Neural cell (in vitro differentiated cells): ENCODE results near the gene MAML3. TPM values are rescaled to one million over a fixed set of nuclear protein-coding genes. Genes with fewer than 3 reads are reported as not detected.

Experiments used
- H2AFZ ChIP-seq: fragments of 200-600, 300-800 bp; sonication (generic), shearing (Covaris generic); 2 replicates; pipeline ENCODE4 v1.6.0; 2014; ENCODE audit warnings: low read depth, mild to moderate bottlenecking, antibody characterized with exemption, low read length, moderate library complexity
- H3F3A ChIP-seq: fragments of 200-600 bp; shearing (Covaris generic); 2 replicates; pipeline ENCODE4 v1.6.1; 2016; ENCODE audit warnings: mild to moderate bottlenecking, moderate library complexity, mixed read lengths, antibody characterized with exemption, low read length; ENCODE audit not compliant: insufficient read depth, poor library complexity, severe bottlenecking
- H3K27ac ChIP-seq: fragments of 200-600, 300-800 bp; sonication (generic), shearing (Covaris generic); 2 replicates; pipeline ENCODE4 v1.5.1; 2014; ENCODE audit warnings: mild to moderate bottlenecking, low read length, moderate library complexity
- H3K27me3 ChIP-seq: fragments of 300-800, 200-600 bp; sonication (generic), shearing (Covaris generic); 2 replicates; pipeline ENCODE4 v1.6.0; 2014; ENCODE audit warnings: mild to moderate bottlenecking, low read depth, low read length, moderate library complexity; ENCODE audit not compliant: insufficient read depth
- H3K36me3 ChIP-seq: fragments of 300-800, 200-600 bp; sonication (generic), shearing (Covaris generic); 2 replicates; pipeline ENCODE4 v1.5.1; 2014; ENCODE audit warnings: mild to moderate bottlenecking, antibody characterized with exemption, low read length, moderate library complexity; ENCODE audit not compliant: insufficient read depth
- H3K4me2 ChIP-seq: fragments of 300-800, 200-600 bp; sonication (generic), shearing (Covaris generic); 2 replicates; pipeline ENCODE4 v1.6.0; 2014; ENCODE audit warnings: mild to moderate bottlenecking, low read length
- H3K4me3 ChIP-seq: fragments of 300-800, 200-600 bp; sonication (generic), shearing (Covaris generic); 2 replicates; pipeline ENCODE4 v1.5.1; 2014; ENCODE audit warnings: mild to moderate bottlenecking, low read length, moderate library complexity
- H3K79me2 ChIP-seq: fragments of 200-600 bp; shearing (Covaris generic); replicated peaks from 2 replicates; pipeline ENCODE4 v1.6.0; 2014; ENCODE audit warnings: mild to moderate bottlenecking, low read length, moderate library complexity; ENCODE audit not compliant: insufficient read depth
- H3K9ac ChIP-seq: fragments of 300-800, 200-600 bp; sonication (generic), shearing (Covaris generic); 2 replicates; pipeline ENCODE4 v1.6.1; 2016; ENCODE audit warnings: mild to moderate bottlenecking, low read length, mixed read lengths
- H3K9me2 ChIP-seq: fragments of 200-600 bp; shearing (Covaris generic); 2 replicates; pipeline ENCODE4 v1.6.1; 2016; ENCODE audit warnings: mild to moderate bottlenecking, low read length, mixed read lengths; ENCODE audit not compliant: insufficient read depth
- H3K9me3 ChIP-seq: fragments of 200-600, 300-800 bp; sonication (generic), shearing (Covaris generic); 2 replicates; pipeline ENCODE4 v1.6.1; 2016; ENCODE audit warnings: mild to moderate bottlenecking, mixed run types, low read length, moderate library complexity, mixed read lengths
- H4K20me1 ChIP-seq: fragments of 200-600 bp; shearing (Covaris generic); 2 replicates; pipeline ENCODE4 v1.6.1; 2016; ENCODE audit warnings: mild to moderate bottlenecking, mixed run types; ENCODE audit not compliant: insufficient read depth
- CTCF ChIP-seq: fragments of 450-650 bp; IDR thresholded peaks from 2 replicates; pipeline ENCODE4 v1.5.1; 2014; ENCODE audit warnings: antibody characterized with exemption, mild to moderate bottlenecking, moderate library complexity; ENCODE audit not compliant: poor library complexity, severe bottlenecking
- EP300 ChIP-seq: fragments of 450-650 bp; conservative IDR thresholded peaks from 2 replicates; pipeline ENCODE4 v1.6.1; 2014; ENCODE audit warnings: antibody characterized with exemption, mild to moderate bottlenecking, moderate library complexity; ENCODE audit not compliant: poor library complexity, severe bottlenecking
- EZH2 ChIP-seq: fragments of 200-600, 300-800 bp; shearing (Covaris generic), sonication (generic); IDR thresholded peaks from 2 replicates; pipeline ENCODE4 v1.6.1; 2014; ENCODE audit warnings: antibody characterized with exemption, low read length, borderline replicate concordance, mild to moderate bottlenecking; ENCODE audit not compliant: insufficient read depth, poor library complexity, severe bottlenecking
- MXI1 ChIP-seq: fragments of 450-650 bp; conservative IDR thresholded peaks from 2 replicates; pipeline ENCODE4 v1.6.1; 2014; ENCODE audit warnings: antibody characterized with exemption, mild to moderate bottlenecking; ENCODE audit not compliant: poor library complexity, severe bottlenecking
- POLR2AphosphoS5 ChIP-seq: IDR thresholded peaks from 2 replicates; pipeline ENCODE4 v1.6.1; 2012
- RAD21 ChIP-seq: fragments of 450-650 bp; conservative IDR thresholded peaks from 2 replicates; pipeline ENCODE4 v1.6.1; 2014; ENCODE audit warnings: antibody characterized with exemption, mild to moderate bottlenecking, moderate library complexity
- SMC3 ChIP-seq: fragments of 450-650 bp; conservative IDR thresholded peaks from 2 replicates; pipeline ENCODE4 v1.6.1; 2014; ENCODE audit warnings: antibody characterized with exemption, mild to moderate bottlenecking, moderate library complexity; ENCODE audit not compliant: poor library complexity
- TAF1 ChIP-seq: IDR thresholded peaks from 2 replicates; pipeline ENCODE4 v1.6.1; 2012; ENCODE audit warnings: low read depth
- polyA plus RNA-seq: library from polyadenylated mRNA; depleted of rRNA; stranded (reverse); fragments of >200 nt; gene quantifications from 2 replicates; pipeline ENCODE4 v1.2.3, GENCODE V29; 2014
- TF ChIP-seq, protein P1 (sequence below): IDR thresholded peaks from 2 replicates; pipeline ENCODE4 v1.6.1; 2012; ENCODE audit warnings: borderline replicate concordance

Gene MAML3
- polyA plus RNA-seq, 1 donor from 2014 or later = 10.2 TPM

DNA sequence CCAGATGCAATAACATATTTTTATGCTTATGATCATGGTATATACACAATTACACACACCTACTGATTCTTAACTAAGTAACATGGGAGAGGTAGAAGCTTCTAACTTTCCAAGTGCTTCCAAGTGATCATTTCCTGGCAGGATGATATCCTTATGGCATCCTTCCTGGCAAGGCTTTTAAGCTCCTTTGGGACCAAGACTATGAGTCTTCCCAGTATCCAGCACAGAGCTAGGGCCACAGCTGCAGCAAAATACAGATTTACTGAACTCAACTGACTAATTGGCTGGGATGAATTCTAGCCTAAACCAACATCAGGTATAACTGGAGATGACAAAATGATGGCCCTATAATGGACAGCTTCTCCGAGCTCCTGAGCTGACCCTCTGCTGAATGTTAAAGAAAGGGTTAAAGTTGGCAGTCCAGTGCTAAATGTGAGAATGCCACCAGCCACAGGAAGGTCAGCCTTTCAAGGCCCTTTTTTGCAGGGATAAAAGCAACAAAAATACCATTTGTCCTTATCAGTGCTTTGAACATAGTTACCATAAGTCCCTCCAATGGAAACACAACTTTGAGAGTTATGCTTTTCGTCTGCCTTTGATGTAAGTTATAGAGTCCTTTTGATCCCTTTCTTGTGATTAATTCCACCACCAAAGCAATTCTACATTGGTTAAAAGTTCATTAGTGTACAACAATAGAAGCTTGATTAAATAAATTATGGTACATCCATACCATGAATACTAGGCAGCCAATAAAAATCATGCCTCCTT, 415.0 kb downstream of the MAML3 start:
- H3K9me3 ChIP-seq = no peaks in the 10 kb centered on the region
- H3F3A ChIP-seq = peaks cover 9% of the 10 kb centered on the region
- no peak overlapping the region for H2AFZ ChIP-seq
- TF ChIP-seq, protein P1, sequence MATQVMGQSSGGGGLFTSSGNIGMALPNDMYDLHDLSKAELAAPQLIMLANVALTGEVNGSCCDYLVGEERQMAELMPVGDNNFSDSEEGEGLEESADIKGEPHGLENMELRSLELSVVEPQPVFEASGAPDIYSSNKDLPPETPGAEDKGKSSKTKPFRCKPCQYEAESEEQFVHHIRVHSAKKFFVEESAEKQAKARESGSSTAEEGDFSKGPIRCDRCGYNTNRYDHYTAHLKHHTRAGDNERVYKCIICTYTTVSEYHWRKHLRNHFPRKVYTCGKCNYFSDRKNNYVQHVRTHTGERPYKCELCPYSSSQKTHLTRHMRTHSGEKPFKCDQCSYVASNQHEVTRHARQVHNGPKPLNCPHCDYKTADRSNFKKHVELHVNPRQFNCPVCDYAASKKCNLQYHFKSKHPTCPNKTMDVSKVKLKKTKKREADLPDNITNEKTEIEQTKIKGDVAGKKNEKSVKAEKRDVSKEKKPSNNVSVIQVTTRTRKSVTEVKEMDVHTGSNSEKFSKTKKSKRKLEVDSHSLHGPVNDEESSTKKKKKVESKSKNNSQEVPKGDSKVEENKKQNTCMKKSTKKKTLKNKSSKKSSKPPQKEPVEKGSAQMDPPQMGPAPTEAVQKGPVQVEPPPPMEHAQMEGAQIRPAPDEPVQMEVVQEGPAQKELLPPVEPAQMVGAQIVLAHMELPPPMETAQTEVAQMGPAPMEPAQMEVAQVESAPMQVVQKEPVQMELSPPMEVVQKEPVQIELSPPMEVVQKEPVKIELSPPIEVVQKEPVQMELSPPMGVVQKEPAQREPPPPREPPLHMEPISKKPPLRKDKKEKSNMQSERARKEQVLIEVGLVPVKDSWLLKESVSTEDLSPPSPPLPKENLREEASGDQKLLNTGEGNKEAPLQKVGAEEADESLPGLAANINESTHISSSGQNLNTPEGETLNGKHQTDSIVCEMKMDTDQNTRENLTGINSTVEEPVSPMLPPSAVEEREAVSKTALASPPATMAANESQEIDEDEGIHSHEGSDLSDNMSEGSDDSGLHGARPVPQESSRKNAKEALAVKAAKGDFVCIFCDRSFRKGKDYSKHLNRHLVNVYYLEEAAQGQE = no peak
- TF ChIP-seq RAD21 (no peak), TAF1 (no peak), EZH2 (no peak), EP300 (no peak), CTCF (no peak)
- H3K79me2 ChIP-seq = no peaks in the 10 kb centered on the region
- no peak overlapping the region for H3K4me2 ChIP-seq
- H3K36me3 ChIP-seq = no peaks in the 10 kb centered on the region
- H3K4me3 ChIP-seq = no peak overlapping the region
- H3K9me2 ChIP-seq = no peaks in the 10 kb centered on the region
- H4K20me1 ChIP-seq = no peaks in the 10 kb centered on the region
- H3K9ac ChIP-seq = no peak overlapping the region
- no peaks in the 10 kb centered on the region for H3K27me3 ChIP-seq
- H3K27ac ChIP-seq = no peak overlapping the region

GRCh38 chr4:139736661-139737060, 417.3 kb downstream of the MAML3 start:
- Histone ChIP-seq H3F3A (peaks cover 9% of the 10 kb centered on the region), H3K27ac (peak overlapping the region; percentile 99), H3K9me3 (no peaks in the 10 kb centered on the region), H3K27me3 (no peaks in the 10 kb centered on the region), H3K4me3 (no peak overlapping the region), H3K9me2 (no peaks in the 10 kb centered on the region), H4K20me1 (no peaks in the 10 kb centered on the region), H3K79me2 (no peaks in the 10 kb centered on the region), H3K9ac (peak overlapping the region; percentile 94), H3K36me3 (no peaks in the 10 kb centered on the region), H2AFZ (no peak overlapping the region), H3K4me2 (no peak overlapping the region)
- TF ChIP-seq POLR2AphosphoS5 (no peak), CTCF (no peak), RAD21 (no peak), EZH2 (no peak), TAF1 (no peak), MXI1 (no peak), EP300 (no peak), SMC3 (no peak)
- TF ChIP-seq, protein P1 = no peak
